ENCODE data around the gene RPTOR. TPM values are rescaled to one million over a fixed set of nuclear protein-coding genes. Genes with fewer than 3 reads are reported as not detected.
A peak's percentile ranks its signal among the peaks of the same experiment; 100 is the strongest.

The RPTOR gene
- total RNA-seq, 1 experiment from 2014 or later, result 25.1 TPM

DNA sequence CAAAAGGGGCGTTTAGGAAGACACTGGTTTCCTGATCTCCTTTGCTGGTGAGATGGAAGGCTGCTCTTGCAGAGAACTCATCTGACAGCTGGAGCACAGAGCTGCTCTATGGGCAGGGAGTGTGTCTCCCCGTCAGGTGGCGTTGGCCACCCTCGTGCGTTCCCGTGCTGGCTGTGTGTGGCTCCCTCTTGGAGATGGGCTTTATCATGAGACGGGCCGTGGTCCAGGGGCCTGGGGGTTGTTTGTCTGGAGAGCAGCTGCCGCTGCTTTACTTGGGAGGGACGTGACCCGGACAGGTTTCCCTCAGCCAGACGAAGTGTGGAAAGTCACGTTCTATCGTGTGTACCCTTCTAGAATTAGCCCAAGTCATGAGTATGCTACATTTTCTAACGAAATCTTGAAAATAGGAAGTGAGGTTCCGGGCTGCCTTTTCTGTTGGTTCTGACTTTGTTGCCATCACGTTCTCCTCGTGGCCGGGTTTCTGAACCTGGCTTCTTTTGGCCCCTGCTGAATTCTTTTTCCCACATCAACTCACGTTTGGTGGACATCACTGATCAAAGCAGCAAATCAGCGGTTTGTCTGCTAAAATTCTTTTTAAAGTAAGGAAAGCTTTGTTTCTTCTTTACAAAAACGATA, 341.4 kb downstream of the RPTOR start:
- H3K79me2 ChIP-seq (ENCODE audit: insufficient read depth, low read length), result no peaks in the 10 kb centered on the region
- H3K4me2 ChIP-seq (ENCODE audit: insufficient read depth, insufficient read length, low read length), result no peak overlapping the region
- no peak overlapping the region for H3K18ac ChIP-seq (ENCODE audit: insufficient read length, low read depth, low read length)
- WGBS (ENCODE audit: extremely low coverage, insufficient read length, low lambda C conversion rate), result no CpG with 5 or more reads among the region's 22 CpGs
- H4K5ac ChIP-seq (ENCODE audit: insufficient read length, low read depth, low read length), result no peak overlapping the region
- H2BK12ac ChIP-seq (ENCODE audit: insufficient read length, low read depth, low read length), result no peak overlapping the region
- no peak overlapping the region for H3K27ac ChIP-seq (ENCODE audit: insufficient read length, low read depth, low read length)
- Mint-ChIP-seq H3K27me3 (ENCODE audit: low read depth) (no peaks in the 10 kb centered on the region; the same call in 1 of the 2 replicates), H3K4me3 (no peak overlapping the region), H3K36me3 (ENCODE audit: insufficient read depth in 1 of 3, low read depth in 3 of 3) (peaks cover 3 to 48% (median 28%) of the 10 kb centered on the region in 3 experiments; a peak in 6 of 7 replicates), H3K4me1 (no peaks in the 10 kb centered on the region; a peak in 1 of 4 replicates), H3K27ac (peak overlapping the region in 2 of 3 experiments; percentile 34 to 86; a peak in 2 of 7 replicates), H3K9me3 (no peaks in the 10 kb centered on the region)
- no peak overlapping the region for H3K14ac ChIP-seq (ENCODE audit: insufficient read depth, low read length)
- H3K79me1 ChIP-seq (ENCODE audit: insufficient read depth, low read depth, low read length, poor library complexity, severe bottlenecking), result no peaks in the 10 kb centered on the region
- no peaks in the 10 kb centered on the region for H3K9me3 ChIP-seq (ENCODE audit: control insufficient read depth, low read depth, low read length)
- H3K4me1 ChIP-seq (ENCODE audit: insufficient read depth, low read length), result no peaks in the 10 kb centered on the region
- no peak overlapping the region for H3K4ac ChIP-seq (ENCODE audit: low read depth, low read length)
- no peak overlapping the region for H2BK120ac ChIP-seq (ENCODE audit: low read depth, low read length, poor library complexity, severe bottlenecking)
- H3K9ac ChIP-seq (ENCODE audit: extremely low read depth, insufficient read length, low read length), result no peak overlapping the region
- no peak overlapping the region for H2BK5ac ChIP-seq (ENCODE audit: insufficient read length, low read length)
- H2BK20ac ChIP-seq (ENCODE audit: low read depth, low read length, poor library complexity, severe bottlenecking), result no peak overlapping the region
- H4K20me1 ChIP-seq (ENCODE audit: control insufficient read depth, insufficient read depth, insufficient read length), result no peaks in the 10 kb centered on the region
- H3K27me3 ChIP-seq (ENCODE audit: insufficient read depth, low read length), result no peaks in the 10 kb centered on the region
- no peak overlapping the region for H2AFZ ChIP-seq (ENCODE audit: low read length)
- H3K56ac ChIP-seq (ENCODE audit: insufficient read length, low read depth, low read length), result no peak overlapping the region
- H3T11ph ChIP-seq (ENCODE audit: low read length), result no peak overlapping the region
- H2BK15ac ChIP-seq (ENCODE audit: low read depth, low read length), result no peak overlapping the region
- H4K8ac ChIP-seq (replicated peaks; ENCODE audit: insufficient read length, low read depth, low read length), result no peak overlapping the region
- H3K23ac ChIP-seq (ENCODE audit: insufficient read length, low read depth, low read length), result no peak overlapping the region
- no peak overlapping the region for H2AK5ac ChIP-seq (ENCODE audit: insufficient read length, low read length)
- no peak for DNase-seq
- no peak for TF ChIP-seq CTCF (conservative IDR thresholded peaks at IDR 0.05)
- H4K91ac ChIP-seq (ENCODE audit: insufficient read length, low read depth, low read length), result no peak overlapping the region
- H3K23me2 ChIP-seq (ENCODE audit: insufficient read length, low read depth, low read length, poor library complexity, severe bottlenecking), result no peaks in the 10 kb centered on the region

All from H9 (cell line).